H1 (cell line): Measurements from ENCODE around the gene RPTOR. TPM values are rescaled to one million over a fixed set of nuclear protein-coding genes. Genes with fewer than 3 reads are reported as not detected.

Experiments
- ASH2L ChIP-seq: fragments of 200-600, 300-600 bp; sonication (generic); IDR thresholded peaks from one replicate; pipeline ENCODE4 v1.7.1; 2017; ENCODE audit warnings: low read length
- CEBPB ChIP-seq: IDR thresholded peaks from 2 replicates; pipeline ENCODE4 v1.6.1; 2012; ENCODE audit warnings: low read depth, low read length
- EGR1 ChIP-seq: IDR thresholded peaks from 2 replicates; pipeline ENCODE4 v1.6.1; 2011; ENCODE audit warnings: low read depth, low read length, borderline replicate concordance
- HDAC2 ChIP-seq, 2 experiments: fragments of 300-600 bp in 1 of 2; sonication (generic) in 1 of 2; IDR thresholded peaks; 2 replicates each; pipeline ENCODE4 v1.6.1; 2011 to 2012; ENCODE audit warnings: low read depth in 2 of 2, low read length in 2 of 2, mild to moderate bottlenecking in 2 of 2, moderate library complexity in 2 of 2, borderline replicate concordance in 1 of 2, inconsistent platforms in 1 of 2
- RNF2 ChIP-seq: fragments of 200-900, 300-1000 bp; sonication (generic); IDR thresholded peaks from 2 replicates; pipeline ENCODE4 v1.7.1; 2016; ENCODE audit warnings: borderline replicate concordance, low read depth, mild to moderate bottlenecking, antibody characterized with exemption, low read length; ENCODE audit not compliant: poor library complexity, severe bottlenecking; ENCODE audit errors: missing control alignments
- SP1 ChIP-seq: IDR thresholded peaks from 2 replicates; pipeline ENCODE4 v1.6.1; 2011; ENCODE audit warnings: low read depth, low read length
- TEAD4 ChIP-seq: IDR thresholded peaks from 2 replicates; pipeline ENCODE4 v1.6.1; 2012; ENCODE audit warnings: low read depth, low read length, inconsistent platforms, mixed read lengths
- polyA plus RNA-seq, 7 experiments: library from polyadenylated mRNA; depleted of rRNA in 3 of 7; stranded (reverse) in 5 of 7; unstranded in 2 of 7; fragments of >200 nt in 5 of 7; fragments of 200-250 nt in 2 of 7; gene quantifications; 1 replicate in 5 of 7; 2 replicates in 1 of 7; 4 replicates in 1 of 7; pipeline versions ENCODE4 v1.2.1 to v1.2.3, GENCODE V29; 2011 to 2013; ENCODE audit warnings: missing spikeins in 2 of 7, mixed read lengths in 2 of 7
- total RNA-seq: library from RNA; stranded (reverse); fragmentation: NEBNext Ultra II Directional; extraction: Animal tissue kit (Norgen Biotek cat#: 25700); gene quantifications from 2 replicates; pipeline ENCODE4 v1.2.1, GENCODE V29; 2021

Gene RPTOR
- total and polyA plus RNA-seq, 2 of the 8 experiments (the other 6 are each of a cell fraction or from before 2014, with no cell fraction given): 6.9 to 28.7 TPM

DNA sequence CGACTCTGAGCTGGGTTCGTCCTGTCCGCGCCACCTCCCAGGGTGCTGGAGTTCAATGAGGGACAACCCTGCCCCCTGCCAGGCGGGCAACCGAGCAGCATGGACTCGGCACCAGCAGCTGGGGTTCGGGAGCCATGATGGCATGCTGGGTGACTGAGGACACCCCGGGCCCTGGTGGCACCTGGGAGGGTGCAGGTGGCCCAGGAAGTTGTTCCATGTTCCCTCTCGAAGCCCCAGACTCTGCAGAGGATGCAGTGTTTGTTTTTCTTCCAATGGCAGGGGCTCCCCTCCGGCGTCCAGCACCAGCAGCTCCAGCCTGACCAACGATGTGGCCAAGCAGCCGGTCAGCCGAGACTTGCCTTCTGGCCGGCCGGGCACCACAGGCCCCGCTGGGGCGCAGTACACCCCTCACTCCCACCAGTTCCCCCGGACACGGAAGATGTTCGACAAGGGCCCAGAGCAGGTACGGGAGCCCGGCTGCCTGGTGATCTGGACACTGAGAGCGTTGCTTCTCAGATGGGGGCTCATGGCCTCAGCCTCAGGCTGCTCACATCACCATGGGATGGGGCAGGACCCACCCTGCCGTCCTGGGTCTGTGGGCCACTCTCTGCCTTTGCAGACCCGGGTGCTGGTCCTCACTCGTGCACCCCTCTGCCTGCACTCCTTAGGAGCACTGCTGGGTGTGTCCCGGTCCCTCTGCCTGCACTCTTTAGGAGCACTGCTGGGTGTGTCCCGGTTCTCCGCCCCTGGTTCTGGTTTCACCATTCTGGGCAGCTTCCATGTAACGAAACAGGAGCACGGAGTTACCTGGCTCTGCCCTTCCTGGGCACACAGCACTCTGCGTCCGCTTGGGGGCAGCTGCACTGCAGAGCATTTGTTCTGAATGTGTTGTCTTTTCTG, 378.8 kb downstream of the RPTOR start (continued):
- no peak for TF ChIP-seq RNF2
- TF ChIP-seq EGR1: no peak
- no peak for TF ChIP-seq TEAD4
- no peak for TF ChIP-seq ASH2L
- TF ChIP-seq SP1: no peak
- no peak for TF ChIP-seq HDAC2 (IDR thresholded peaks at IDR 0.05; ENCODE audit: borderline replicate concordance in 1 of 2, low read depth in 2 of 2, low read length in 2 of 2)
- no peak for TF ChIP-seq CEBPB
